Thyroid gland (tissue), 4 donors: Measurements from ENCODE around the gene PDZD7. TPM values are rescaled to one million over a fixed set of nuclear protein-coding genes. Genes with fewer than 3 reads are reported as not detected.
"Not testable (repeated sequence)": the region's sequence is repeated elsewhere in the genome, so short reads cannot be mapped to it uniquely, and the experiment has no call there.

Source experiments
- DNase-seq, 2 donors: peaks; one replicate each; pipeline ENCODE4 v3.0.0-alpha.2; 2019
- H3K27ac ChIP-seq, 3 donors: fragments of 200-600 bp; sonication (generic); 1 replicate in 2 of 3; 2 replicates in 1 of 3; pipeline ENCODE4 v1.5.1; 2016 to 2019; ENCODE audit warnings: mild to moderate bottlenecking in 1 of 3, moderate library complexity in 1 of 3
- H3K27me3 ChIP-seq: fragments of 200-600 bp; sonication (generic); one replicate; pipeline ENCODE4 v1.5.1; 2019
- H3K36me3 ChIP-seq, 2 donors: fragments of 200-600 bp; sonication (generic); one replicate each; pipeline ENCODE4 v1.5.1; 2016 to 2019
- H3K4me1 ChIP-seq, 2 donors: fragments of 200-600 bp; sonication (generic); one replicate each; pipeline ENCODE4 v1.5.1; 2017 to 2019
- H3K4me3 ChIP-seq, 3 donors: fragments of 200-600 bp; sonication (generic); replicated peaks in 1 of 3; 1 replicate in 2 of 3; 2 replicates in 1 of 3; pipeline ENCODE4 v1.5.1; 2016; ENCODE audit warnings: mild to moderate bottlenecking in 1 of 3
- H3K9me3 ChIP-seq: fragments of 200-600 bp; sonication (generic); one replicate; pipeline ENCODE4 v1.5.1; 2017
- CTCF ChIP-seq, 6 experiments: fragments of 200-600 bp in 3 of 6; fragments of 450-650 bp in 3 of 6; sonication (generic) in 3 of 6; IDR thresholded peaks; one replicate each; pipeline ENCODE4 v1.5.1; 2016 to 2019; ENCODE audit warnings: antibody characterized with exemption in 6 of 6, mild to moderate bottlenecking in 2 of 6, inconsistent platforms in 1 of 6, moderate library complexity in 1 of 6
- POLR2A ChIP-seq, 2 donors: fragments of 450-650 bp; IDR thresholded peaks; one replicate each; pipeline ENCODE4 v1.6.1; 2017; ENCODE audit warnings: antibody characterized with exemption in 2 of 2, mild to moderate bottlenecking in 2 of 2, moderate library complexity in 1 of 2
- WGBS, 2 donors: methylation state at CpG; one replicate each; pipeline ENCODE4 v1.1.5; 2017; 5-methylcytosine and 5-hydroxymethylcytosine counted together
- intact Hi-C: fragments of 100-400 bp; cut with DNase I; formaldehyde crosslinking; loops from one replicate; pipeline ENCODE4 v1.15.1; 2023
- total RNA-seq, 4 donors: library from RNA; depleted of rRNA; stranded (reverse); fragments of >200 nt; gene quantifications; one replicate each; pipeline ENCODE4 v1.2.3, GENCODE V29; 2016

The PDZD7 gene
- total RNA-seq, 4 donors from 2014 or later, result 0.24 to 1.1 (median 0.69) TPM

GRCh38 chr10:101035314-101035713, 4.4 kb upstream of the PDZD7 start:
- intact Hi-C loops, result no loop called here
- no peak for TF ChIP-seq CTCF (IDR thresholded peaks at IDR 0.05)
- TF ChIP-seq POLR2A (IDR thresholded peaks at IDR 0.05), result no peak
- peaks cover 18 to 22% of the 10 kb centered on the region in 2 donors for H3K36me3 ChIP-seq

GRCh38 chr10:101034404-101034803, 3.5 kb upstream of the PDZD7 start:
- peaks cover 22 to 28% of the 10 kb centered on the region in 2 donors for H3K4me1 ChIP-seq
- H3K9me3 ChIP-seq, H3K27ac ChIP-seq, H3K4me3 ChIP-seq, H3K27me3 ChIP-seq, DNase-seq: not testable (repeated sequence)
- intact Hi-C loops, result loop anchor here (5.0 kb wide), 1 partner anchor 33 kb away; no protein-coding TSS in a partner anchor
- H3K36me3 ChIP-seq, result peaks cover 18 to 22% of the 10 kb centered on the region in 2 donors
- 90 to 95% methylated on average over 4 of the region's 4 CpGs for WGBS, 2 donors

More at GRCh38 chr10:101035314-101035713, 4.4 kb upstream of the PDZD7 start:
- Histone ChIP-seq H3K27me3 (no peaks in the 10 kb centered on the region), H3K9me3 (no peaks in the 10 kb centered on the region), H3K4me3 (no peak overlapping the region), H3K27ac (no peak overlapping the region), H3K4me1 (peaks cover 20% of the 10 kb centered on the region in 2 donors)
- 89 to 92% methylated on average over 7 of the region's 7 CpGs for WGBS, 2 donors
- DNase-seq, result no peak

- intact Hi-C loops, result loop anchor here (5.0 kb wide), 1 partner anchor 34 kb away; no protein-coding TSS in a partner anchor
- no peak for TF ChIP-seq CTCF (IDR thresholded peaks at IDR 0.05)
- TF ChIP-seq POLR2A (IDR thresholded peaks at IDR 0.05), result no peak
- DNase-seq, result no peak
- Histone ChIP-seq H3K9me3 (no peaks in the 10 kb centered on the region), H3K27me3 (no peaks in the 10 kb centered on the region), H3K4me3 (peak overlapping the region in 1 of 3 donors; percentile 84), H3K36me3 (peaks cover 17 to 18% of the 10 kb centered on the region in 2 donors), H3K4me1 (peaks cover 22 to 36% of the 10 kb centered on the region in 2 donors), H3K27ac (peak overlapping the region; percentile 94 to 99 (median 97))
- 79 to 80% methylated on average over 3 of the region's 3 CpGs for WGBS, 2 donors
These were observed 2.3 kb upstream of the PDZD7 start for GRCh38 chr10:101033276-101033675.

GRCh38 chr10:101032637-101033224, 1.8 kb upstream of the PDZD7 start:
- Histone ChIP-seq H3K9me3 (no peaks in the 10 kb centered on the region), H3K36me3 (peaks cover 12 to 18% of the 10 kb centered on the region in 2 donors), H3K4me1 (peaks cover 22 to 36% of the 10 kb centered on the region in 2 donors), H3K4me3 (peak overlapping the region; percentile 24 to 84 (median 66)), H3K27ac (peak overlapping the region; percentile 94 to 99 (median 97)), H3K27me3 (no peaks in the 10 kb centered on the region)
- TF ChIP-seq POLR2A (IDR thresholded peaks at IDR 0.05), result no peak
- no peak for TF ChIP-seq CTCF (IDR thresholded peaks at IDR 0.05)
- DNase-seq, result peak; percentile 79 to 81
- intact Hi-C loops, result loop anchor here (5.0 kb wide), 1 partner anchor 35 kb away; no protein-coding TSS in a partner anchor
- 12 to 17% methylated on average over 6 of the region's 6 CpGs for WGBS, 2 donors

GRCh38 chr10:101031796-101032636, 1.1 kb upstream of the PDZD7 start:
- 0% methylated on average over 11 to 42 of the region's 47 CpGs for WGBS, 2 donors
- intact Hi-C loops, result loop anchor here (5.0 kb wide), 1 partner anchor 35 kb away; no protein-coding TSS in a partner anchor
- H3K27ac ChIP-seq, result peak overlapping the region; percentile 94 to 99 (median 97)

More at GRCh38 chr10:101031796-101032636, 1.1 kb upstream of the PDZD7 start:
- TF ChIP-seq CTCF (IDR thresholded peaks at IDR 0.05), result no peak
- peak; percentile 38 to 60 for TF ChIP-seq POLR2A (IDR thresholded peaks at IDR 0.05)
- peaks cover 22 to 36% of the 10 kb centered on the region in 2 donors for H3K4me1 ChIP-seq
- no peaks in the 10 kb centered on the region for H3K27me3 ChIP-seq
- no peaks in the 10 kb centered on the region for H3K9me3 ChIP-seq
- H3K36me3 ChIP-seq, result peaks cover 6 to 12% of the 10 kb centered on the region in 2 donors
- peak overlapping the region; percentile 24 to 84 (median 66) for H3K4me3 ChIP-seq
- DNase-seq, result peak; percentile 75 to 79
